GM18870 (cell line): ENCODE data around the gene AGPAT4.

Source experiments
- ATAC-seq: cut with Tn5 transposase; IDR thresholded peaks from one replicate; pipeline ENCODE4 v1.9.1; 2021; ENCODE audit warnings: moderate library complexity; ENCODE audit not compliant: unreplicated experiment

AGPAT4 gene

GRCh38 chr6:161141173-161141572, 132.7 kb downstream of the AGPAT4 start:
- no peak for ATAC-seq

- no peak for ATAC-seq
These were observed 133.3 kb downstream of the AGPAT4 start for GRCh38 chr6:161140554-161140875.

- ATAC-seq = no peak
These were observed 133.9 kb downstream of the AGPAT4 start for GRCh38 chr6:161139766-161140553.

GRCh38 chr6:161139304-161139765, 134.5 kb downstream of the AGPAT4 start:
- no peak for ATAC-seq

- ATAC-seq = no peak
These were observed 135.1 kb downstream of the AGPAT4 start for GRCh38 chr6:161138543-161139303.

- no peak for ATAC-seq
These were observed 135.9 kb downstream of the AGPAT4 start for GRCh38 chr6:161137839-161138542.

- ATAC-seq = no peak
These were observed 136.5 kb downstream of the AGPAT4 start for GRCh38 chr6:161137320-161137719.

- no peak for ATAC-seq
These were observed 137.2 kb downstream of the AGPAT4 start for GRCh38 chr6:161136655-161137054.

- ATAC-seq = peak; percentile 44
These were observed 137.9 kb downstream of the AGPAT4 start for GRCh38 chr6:161135695-161136591.

- ATAC-seq = no peak
These were observed 139.1 kb downstream of the AGPAT4 start for GRCh38 chr6:161134550-161135298.

GRCh38 chr6:161133963-161134362, 139.9 kb downstream of the AGPAT4 start:
- no peak for ATAC-seq

- no peak for ATAC-seq
These were observed 141.5 kb downstream of the AGPAT4 start for GRCh38 chr6:161132384-161132783.

- no peak for ATAC-seq
These were observed 142.7 kb downstream of the AGPAT4 start for GRCh38 chr6:161130967-161131766.

- no peak for ATAC-seq
These were observed 143.3 kb downstream of the AGPAT4 start for GRCh38 chr6:161130541-161130940.

GRCh38 chr6:161128680-161129196, 145.1 kb downstream of the AGPAT4 start:
- ATAC-seq = no peak

- no peak for ATAC-seq
These were observed 145.6 kb downstream of the AGPAT4 start for GRCh38 chr6:161128230-161128629.

- no peak for ATAC-seq
These were observed 146.7 kb downstream of the AGPAT4 start for GRCh38 chr6:161127071-161127740.

GRCh38 chr6:161125591-161125990, 148.3 kb downstream of the AGPAT4 start:
- no peak for ATAC-seq
